SH-SY5Y (cell line): ENCODE measurements around the gene RNF111.

Source experiments
- GATA2 ChIP-seq: IDR thresholded peaks from 2 replicates; pipeline ENCODE4 v1.6.1; 2011; ENCODE audit warnings: mild to moderate bottlenecking, low read depth, low read length
- GATA3 ChIP-seq: IDR thresholded peaks from 2 replicates; pipeline ENCODE4 v1.6.1; 2011; ENCODE audit warnings: low read depth, mild to moderate bottlenecking, low read length, moderate library complexity

RNF111 gene

GRCh38 chr15:59069430-59069829 lies 82.0 kb downstream of the RNF111 start:
- TF ChIP-seq GATA3, result no peak
- no peak for TF ChIP-seq GATA2

DNA sequence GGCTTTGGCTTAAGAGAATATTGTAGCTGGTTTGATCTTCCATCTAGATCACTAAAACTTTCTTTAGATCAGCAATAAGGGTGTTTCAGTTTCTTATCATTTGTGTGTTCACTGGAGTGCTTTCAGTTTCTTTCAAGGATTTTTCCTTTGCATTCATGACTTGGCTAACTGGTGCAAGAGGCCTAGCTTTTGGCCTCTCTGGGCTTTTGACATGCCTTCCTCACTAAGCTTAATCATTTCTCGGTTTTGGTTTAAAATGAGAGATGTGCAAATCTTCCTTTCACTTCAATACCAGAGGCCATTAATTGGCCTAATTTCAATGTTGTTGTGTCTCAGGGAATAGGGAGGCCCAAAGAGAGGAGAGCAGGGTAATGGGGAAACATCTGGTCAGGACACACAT lies 87.1 kb downstream of the RNF111 start:
- TF ChIP-seq GATA3, result no peak
- TF ChIP-seq GATA2, result no peak

DNA sequence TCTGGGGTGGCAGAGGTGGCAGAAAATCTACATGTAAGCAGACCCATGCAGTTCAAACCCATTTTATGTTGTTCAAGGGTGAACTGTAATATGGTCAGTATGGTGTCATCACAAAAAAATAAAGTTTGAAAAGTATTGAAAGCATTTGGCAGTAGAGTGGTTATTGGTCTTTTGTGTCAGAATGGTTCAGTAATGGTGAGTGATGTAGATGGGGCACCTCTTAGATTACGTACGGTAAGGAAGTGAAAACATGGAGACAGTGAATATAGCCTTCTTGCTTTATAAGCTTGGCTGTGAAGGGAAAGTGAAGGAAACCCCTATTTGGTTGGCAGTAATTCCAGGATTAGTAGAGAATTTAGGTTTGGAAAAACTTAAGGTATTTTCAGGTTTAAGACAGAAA lies 100.3 kb downstream of the RNF111 start:
- TF ChIP-seq GATA2 (no peak), GATA3 (no peak)

DNA sequence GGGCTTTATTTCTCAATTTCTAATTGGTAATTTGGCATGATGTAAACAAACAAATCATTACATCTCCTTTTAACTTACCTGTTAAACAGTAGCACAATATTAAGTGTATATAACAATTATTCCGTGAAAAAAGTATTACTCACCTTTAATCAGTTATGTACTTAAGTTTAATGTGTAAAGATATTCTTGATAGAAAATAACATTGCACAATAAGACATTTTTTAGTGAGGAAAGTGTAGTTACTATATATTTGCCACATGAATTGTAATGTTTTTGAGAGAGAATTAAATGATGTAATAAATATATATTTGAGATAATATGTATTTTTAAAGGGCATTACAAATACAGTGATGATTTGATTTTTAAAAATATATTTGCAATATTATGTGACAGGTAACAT lies 106.6 kb downstream of the RNF111 start:
- TF ChIP-seq GATA3 (no peak), GATA2 (no peak)

DNA sequence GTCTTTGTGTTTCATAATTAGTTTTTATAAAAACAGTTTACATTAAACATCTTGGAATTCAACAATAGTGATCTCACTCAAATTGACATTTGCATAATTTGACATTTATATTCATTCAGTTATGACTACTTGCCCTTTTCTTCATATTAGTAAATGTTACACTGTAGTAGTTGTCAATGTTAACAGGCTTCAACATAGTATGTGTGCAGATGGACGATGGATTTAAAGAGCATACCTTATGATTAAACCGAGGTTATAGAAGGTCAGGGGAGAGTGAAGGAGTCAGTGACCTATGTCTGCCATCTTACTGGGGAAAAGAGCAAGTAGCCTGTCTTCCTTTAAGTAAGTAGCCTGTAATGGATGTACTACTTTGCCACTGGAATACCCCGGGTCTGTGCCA lies 109.0 kb downstream of the RNF111 start:
- TF ChIP-seq GATA2, result no peak
- no peak for TF ChIP-seq GATA3

GRCh38 chr15:59099162-59099685 lies 111.8 kb downstream of the RNF111 start:
- TF ChIP-seq GATA2, result no peak
- no peak for TF ChIP-seq GATA3

- TF ChIP-seq GATA2 (no peak), GATA3 (no peak)
Measured at GRCh38 chr15:59104602-59104911, 117.1 kb downstream of the RNF111 start.

DNA sequence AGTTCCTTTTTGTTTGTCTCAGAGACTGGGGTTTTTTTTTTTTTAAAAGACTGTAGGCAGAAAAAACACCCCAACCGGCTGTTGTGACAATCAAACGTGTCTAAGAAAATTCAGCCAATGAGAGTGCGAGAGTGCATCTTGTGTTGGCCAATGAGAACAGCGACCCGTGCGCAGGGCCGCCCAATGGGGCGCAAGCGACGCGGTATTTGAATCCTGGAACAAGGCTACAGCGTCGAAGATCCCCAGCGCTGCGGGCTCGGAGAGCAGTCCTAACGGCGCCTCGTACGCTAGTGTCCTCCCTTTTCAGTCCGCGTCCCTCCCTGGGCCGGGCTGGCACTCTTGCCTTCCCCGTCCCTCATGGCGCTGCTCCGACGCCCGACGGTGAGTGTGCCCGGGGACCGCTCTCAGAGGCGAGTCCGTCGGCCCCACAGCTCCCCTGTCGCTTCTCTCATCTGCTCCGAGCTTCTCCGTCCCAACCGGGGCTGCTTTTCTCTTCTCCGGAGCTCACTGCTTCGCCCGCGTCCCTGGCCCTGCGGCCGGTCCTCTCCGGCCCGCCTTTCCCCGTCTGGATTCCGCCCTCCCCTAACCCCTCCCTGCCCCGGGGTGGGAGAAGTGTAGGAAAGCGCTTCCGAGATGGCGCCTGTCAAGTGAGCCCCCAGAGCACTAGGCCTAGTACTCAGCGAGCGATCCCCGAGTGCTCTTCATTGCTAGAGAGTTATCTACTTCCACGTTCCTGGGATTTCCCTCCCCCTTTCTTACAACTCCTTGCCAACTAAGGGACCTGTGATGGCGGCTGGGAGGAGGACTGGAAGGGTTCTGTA lies 117.7 kb downstream of the RNF111 start, which contains the start of gene CCNB2:
Gene CCNB2, plus strand, starts transcription at position 235 of the 821 bp plus-strand sequence. Its CDS starts 123 bp downstream, at position 358.
- TF ChIP-seq GATA2 (no peak), GATA3 (no peak)

GRCh38 chr15:59105854-59106253 lies 118.4 kb downstream of the RNF111 start:
- no peak for TF ChIP-seq GATA3
- no peak for TF ChIP-seq GATA2

DNA sequence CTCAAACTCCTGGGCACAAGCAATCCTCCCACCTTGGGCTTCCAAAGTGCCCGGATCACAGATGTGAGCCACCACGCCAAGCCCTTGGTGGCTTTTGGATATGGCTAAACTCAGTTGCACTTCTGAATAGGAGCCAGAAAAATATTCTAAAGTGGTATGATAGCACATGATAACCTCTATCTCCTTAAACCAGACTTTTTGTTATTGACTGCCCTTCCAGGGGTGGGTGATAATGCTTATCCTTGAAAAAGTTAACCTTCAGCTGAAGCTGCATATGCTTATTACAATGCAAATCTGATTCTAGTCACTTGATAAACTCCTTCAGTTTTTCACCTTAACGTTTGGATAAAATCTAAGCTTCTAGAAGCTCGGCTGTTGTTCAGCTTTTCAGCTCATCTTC lies 123.8 kb downstream of the RNF111 start:
- TF ChIP-seq GATA2 (no peak), GATA3 (no peak)

DNA sequence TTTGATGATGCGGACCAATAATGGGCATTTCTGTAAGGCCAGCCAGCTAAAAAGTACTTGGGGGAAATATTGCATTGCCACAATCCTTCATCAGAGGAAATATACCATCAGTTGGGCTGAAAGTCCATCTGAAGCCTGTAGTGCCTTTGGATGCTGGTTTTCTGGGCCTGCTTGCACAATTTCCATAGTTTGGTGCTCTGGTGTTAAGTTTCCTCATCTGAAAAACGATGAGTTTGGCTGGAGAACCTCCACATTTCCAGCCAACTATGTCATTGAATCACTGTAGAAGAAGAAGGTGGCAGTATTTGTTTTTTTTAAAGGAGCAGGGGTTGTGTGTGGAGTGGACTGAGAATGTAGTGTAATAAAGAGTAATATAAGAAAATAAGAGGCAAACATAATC lies 127.6 kb downstream of the RNF111 start:
- no peak for TF ChIP-seq GATA3
- TF ChIP-seq GATA2, result no peak

DNA sequence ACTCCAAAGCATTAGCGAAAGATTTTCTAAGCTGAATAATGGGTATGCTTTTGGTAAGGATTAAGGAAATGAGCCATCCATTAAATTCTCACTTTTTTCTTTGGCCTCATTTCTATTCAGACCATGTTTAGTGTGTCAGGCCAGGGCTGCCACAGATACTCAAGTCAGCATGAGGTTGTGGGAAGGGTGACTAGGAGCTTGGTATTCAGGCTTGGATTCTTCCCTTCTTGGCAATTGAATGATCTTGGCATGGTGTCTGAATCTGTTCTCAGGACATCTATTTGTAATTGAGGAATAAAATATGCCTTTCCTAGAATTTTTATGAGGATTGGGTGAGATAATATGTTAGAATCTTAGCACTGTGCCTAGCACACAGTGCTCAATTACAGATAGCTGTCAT lies 128.7 kb downstream of the RNF111 start:
- no peak for TF ChIP-seq GATA2
- TF ChIP-seq GATA3, result no peak

DNA sequence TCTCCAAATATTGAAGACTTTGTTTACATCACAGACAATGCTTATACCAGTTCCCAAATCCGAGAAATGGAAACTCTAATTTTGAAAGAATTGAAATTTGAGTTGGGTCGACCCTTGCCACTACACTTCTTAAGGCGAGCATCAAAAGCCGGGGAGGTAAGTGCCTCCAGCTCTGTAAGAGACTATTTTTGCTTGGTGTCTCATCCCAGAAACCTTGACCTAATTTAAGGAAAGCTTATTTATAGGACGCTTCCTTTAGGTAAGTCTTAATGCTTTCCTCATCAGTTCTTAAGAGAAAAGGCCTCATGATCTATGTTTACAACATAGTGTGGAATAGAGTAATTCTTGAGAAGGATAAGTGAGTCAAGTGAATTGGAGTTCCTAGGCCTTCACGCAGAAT lies 129.3 kb downstream of the RNF111 start:
- TF ChIP-seq GATA3 (no peak), GATA2 (no peak)

GRCh38 chr15:59119625-59120024 lies 132.2 kb downstream of the RNF111 start:
- TF ChIP-seq GATA2 (no peak), GATA3 (no peak)

DNA sequence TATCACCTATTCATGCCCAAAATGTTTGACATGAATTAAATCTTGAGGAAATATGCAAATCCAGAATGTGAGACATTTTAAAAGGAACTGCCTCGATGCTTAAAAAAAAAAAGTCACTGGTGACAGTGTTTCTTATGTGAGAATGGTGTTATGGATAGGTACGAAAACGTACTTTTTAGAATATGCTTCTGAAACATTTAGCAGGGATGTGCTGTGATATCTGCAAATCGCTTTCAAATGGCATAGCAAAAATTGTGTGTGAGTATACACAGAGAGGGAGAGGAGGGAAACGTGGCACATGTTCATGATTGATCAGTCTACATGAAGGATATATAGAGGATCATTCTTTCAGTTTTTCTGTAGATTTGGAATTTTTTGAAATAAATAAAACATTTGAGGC lies 133.5 kb downstream of the RNF111 start:
- TF ChIP-seq GATA3 (no peak), GATA2 (no peak)

DNA sequence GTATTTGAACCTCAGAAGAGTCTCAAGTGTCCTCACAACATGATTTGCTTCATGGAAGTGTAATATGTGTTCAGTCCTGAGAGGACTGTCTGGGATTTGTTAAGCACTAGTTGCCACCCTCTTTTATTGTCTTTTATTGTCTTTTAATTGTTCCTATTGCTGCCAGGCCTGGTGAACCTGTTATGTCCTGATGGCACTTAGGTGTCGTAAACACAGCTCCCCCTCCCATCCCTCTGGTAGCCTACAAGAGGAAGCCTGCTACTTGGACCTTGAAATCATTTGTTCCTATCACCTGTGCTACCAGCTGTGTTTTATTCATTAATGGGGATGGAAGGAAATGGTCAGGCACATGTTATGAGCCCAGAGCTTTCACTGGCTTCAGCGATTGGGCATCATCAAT lies 136.8 kb downstream of the RNF111 start:
- no peak for TF ChIP-seq GATA2
- TF ChIP-seq GATA3, result no peak

DNA sequence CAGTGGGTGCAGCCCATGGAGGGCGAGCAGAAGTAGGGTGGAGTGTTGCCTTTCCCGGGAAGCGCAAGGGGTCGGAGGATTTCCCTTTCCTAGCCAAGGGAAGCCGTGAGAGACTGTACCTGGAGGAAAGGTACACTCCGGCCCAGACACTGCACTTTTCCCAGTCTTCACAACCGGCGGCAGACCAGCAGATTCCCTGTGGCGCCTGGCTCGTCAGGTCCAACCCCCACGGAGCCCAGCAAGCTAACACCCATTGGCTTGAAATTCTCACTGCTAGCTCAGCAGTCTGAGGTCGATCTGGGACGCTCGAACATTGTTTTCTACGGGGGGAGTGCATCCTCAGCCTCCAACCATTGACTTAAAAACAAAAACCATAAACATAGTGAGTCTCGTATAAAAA lies 144.0 kb downstream of the RNF111 start:
- no peak for TF ChIP-seq GATA3
- TF ChIP-seq GATA2, result no peak
